ENCODE measurements around the gene RTL10.

RTL10 gene

DNA sequence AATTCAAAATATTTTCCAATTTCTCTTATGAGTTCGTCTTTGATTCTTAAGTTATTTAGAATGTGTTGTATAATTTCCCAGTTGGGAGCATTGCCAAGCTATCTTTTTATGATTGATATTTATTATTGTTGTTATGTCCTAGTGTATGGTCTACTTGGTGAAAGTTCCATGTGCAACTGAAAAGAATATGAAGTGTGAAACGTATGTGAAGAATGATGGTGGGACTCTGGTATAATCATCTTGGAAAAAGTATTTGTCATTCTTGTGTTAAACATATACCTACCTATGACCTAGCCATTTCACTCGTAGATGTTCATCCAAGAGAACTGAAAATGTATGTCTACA lies 12.0 kb upstream of the RTL10 start:
- no peak for DNase-seq (ENCODE audit: extremely low read depth in 1 of 2, low read depth in 1 of 2)

DNA sequence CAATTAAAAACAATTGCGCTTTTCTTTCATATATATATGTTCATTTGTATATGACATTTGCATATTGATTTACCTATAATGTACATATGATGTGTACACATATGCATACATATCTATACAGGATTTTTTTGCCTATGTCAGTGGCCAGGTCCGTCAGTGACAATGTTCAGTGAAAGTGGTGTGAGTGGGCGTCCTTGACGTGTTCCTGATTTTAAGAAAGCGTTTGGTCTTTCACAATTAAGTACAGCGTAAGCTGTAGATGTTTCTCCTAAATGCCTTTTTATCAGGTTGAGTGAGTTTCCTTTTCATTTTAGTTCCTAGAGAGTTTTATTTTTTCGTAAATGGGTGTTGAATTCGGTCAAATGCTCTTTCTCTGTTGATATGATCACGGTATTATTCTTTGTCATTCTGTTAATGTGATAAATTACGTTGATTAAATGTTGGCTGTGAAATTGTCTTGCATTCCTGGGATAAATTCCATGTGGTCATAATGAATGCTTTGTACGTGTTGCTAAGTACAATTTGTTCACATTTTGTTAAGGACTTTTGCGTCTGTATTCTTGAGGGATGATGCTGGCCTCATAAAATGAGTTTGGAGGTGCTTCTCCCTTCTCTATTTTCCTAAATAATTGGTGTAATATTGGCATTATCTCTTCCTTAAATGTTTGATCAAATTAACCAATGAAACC lies 10.6 kb upstream of the RTL10 start:
- DNase-seq (ENCODE audit: extremely low read depth in 1 of 2, low read depth in 1 of 2): no peak

- DNase-seq (ENCODE audit: extremely low read depth in 1 of 2, low read depth in 1 of 2): no peak
Observed at GRCh38 chr22:19864538-19865106, 9.9 kb upstream of the RTL10 start.

DNA sequence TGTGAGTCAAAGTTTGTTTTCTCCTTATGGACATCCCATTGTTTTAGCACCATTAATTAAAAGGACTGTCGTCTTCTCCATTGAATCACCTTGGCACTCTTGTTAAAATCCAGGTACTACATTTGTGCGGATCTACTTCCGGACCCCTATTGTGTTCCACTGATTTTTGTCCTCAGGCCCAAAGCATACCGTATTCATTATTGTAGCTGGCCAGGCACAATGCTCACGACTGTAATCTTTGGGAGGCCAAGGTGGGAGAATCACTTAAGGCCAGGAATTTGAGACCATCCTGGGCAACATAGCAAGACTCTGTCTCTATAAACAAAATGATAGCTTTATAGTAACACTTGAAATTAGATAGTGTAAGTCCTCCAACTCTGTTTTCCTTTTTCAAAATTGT lies 8.9 kb upstream of the RTL10 start:
- no peak for DNase-seq (ENCODE audit: extremely low read depth in 1 of 2, low read depth in 1 of 2)

- DNase-seq (ENCODE audit: extremely low read depth in 1 of 2, low read depth in 1 of 2): no peak
Observed at GRCh38 chr22:19862619-19863246, 8.1 kb upstream of the RTL10 start.

GRCh38 chr22:19859861-19860510 lies 5.3 kb upstream of the RTL10 start:
- no peak for DNase-seq (ENCODE audit: extremely low read depth in 1 of 2, low read depth in 1 of 2)

GRCh38 chr22:19857382-19857781 lies 2.7 kb upstream of the RTL10 start:
- no peak for DNase-seq (ENCODE audit: extremely low read depth in 1 of 2, low read depth in 1 of 2)

GRCh38 chr22:19855504-19856409 lies 1.1 kb upstream of the RTL10 start:
- DNase-seq (ENCODE audit: extremely low read depth in 1 of 2, low read depth in 1 of 2): peak; percentile 37 to 51

GRCh38 chr22:19853879-19854777 lies 546 bp downstream of the RTL10 start:
- no peak for DNase-seq (ENCODE audit: extremely low read depth in 1 of 2, low read depth in 1 of 2)

GRCh38 chr22:19853058-19853878 lies 1.4 kb downstream of the RTL10 start:
- no peak for DNase-seq (ENCODE audit: extremely low read depth in 1 of 2, low read depth in 1 of 2)

GRCh38 chr22:19852177-19852781 lies 2.4 kb downstream of the RTL10 start:
- DNase-seq (ENCODE audit: extremely low read depth in 1 of 2, low read depth in 1 of 2): no peak

GRCh38 chr22:19851291-19852176 lies 3.1 kb downstream of the RTL10 start:
- DNase-seq (ENCODE audit: extremely low read depth in 1 of 2, low read depth in 1 of 2): no peak

- no peak for DNase-seq (ENCODE audit: extremely low read depth in 1 of 2, low read depth in 1 of 2)
Observed at GRCh38 chr22:19850763-19851109, 3.9 kb downstream of the RTL10 start.

DNA sequence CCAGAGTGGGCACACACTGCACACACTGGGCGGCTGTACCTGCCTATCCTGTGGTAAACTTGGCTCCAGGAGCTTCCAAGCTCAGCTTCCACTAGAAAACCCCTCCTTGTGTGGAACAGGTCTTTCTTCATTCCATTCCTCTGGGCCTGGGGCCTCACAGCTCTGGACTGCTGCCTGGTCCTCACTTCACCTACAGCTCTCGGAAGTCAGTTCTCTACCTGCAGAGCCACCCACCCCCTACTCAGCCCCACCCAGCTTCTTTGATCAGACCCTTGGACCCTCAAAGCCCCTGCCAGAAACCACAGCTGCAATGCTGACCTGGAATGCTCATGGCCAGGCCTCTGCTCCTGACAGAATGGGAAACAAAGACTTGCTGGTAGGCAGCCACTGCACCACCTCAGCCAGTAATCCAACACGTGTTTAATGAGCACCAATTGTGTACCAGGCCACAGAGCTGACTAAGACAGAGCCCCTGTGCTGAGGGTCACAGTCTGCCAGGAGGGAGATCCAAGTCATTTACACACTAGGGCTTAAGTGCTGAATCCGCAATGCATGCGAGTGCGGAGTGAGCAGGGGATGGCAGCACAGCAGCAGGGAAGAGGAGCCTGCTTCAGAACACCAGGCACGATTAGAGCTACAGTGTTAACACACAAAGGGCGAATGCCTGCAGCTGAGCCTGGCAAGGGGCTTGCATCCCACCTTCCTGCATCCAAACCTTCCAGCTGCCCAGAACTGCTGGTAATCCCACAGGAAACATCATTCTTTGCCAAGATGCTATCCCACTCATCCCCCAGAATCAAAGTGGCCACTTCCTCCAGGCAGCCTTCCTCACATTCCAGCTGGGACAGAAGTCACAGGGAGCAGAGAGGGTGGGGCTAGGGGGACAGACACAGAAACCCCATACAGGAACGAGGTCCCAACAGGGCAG lies 4.6 kb downstream of the RTL10 start:
- no peak for DNase-seq (ENCODE audit: extremely low read depth in 1 of 2, low read depth in 1 of 2)

- DNase-seq (ENCODE audit: extremely low read depth in 1 of 2, low read depth in 1 of 2): peak in 1 of 2 donors; percentile 8
Observed at GRCh38 chr22:19848298-19849224, 6.1 kb downstream of the RTL10 start.

GRCh38 chr22:19847345-19847632 lies 7.4 kb downstream of the RTL10 start:
- no peak for DNase-seq (ENCODE audit: extremely low read depth in 1 of 2, low read depth in 1 of 2)
